ENCODE data around the gene KIF2B. TPM values are rescaled to one million over a fixed set of nuclear protein-coding genes. Genes with fewer than 3 reads are reported as not detected.

KIF2B gene
- total RNA-seq, 1 experiment from 2014 or later, result not detected

DNA sequence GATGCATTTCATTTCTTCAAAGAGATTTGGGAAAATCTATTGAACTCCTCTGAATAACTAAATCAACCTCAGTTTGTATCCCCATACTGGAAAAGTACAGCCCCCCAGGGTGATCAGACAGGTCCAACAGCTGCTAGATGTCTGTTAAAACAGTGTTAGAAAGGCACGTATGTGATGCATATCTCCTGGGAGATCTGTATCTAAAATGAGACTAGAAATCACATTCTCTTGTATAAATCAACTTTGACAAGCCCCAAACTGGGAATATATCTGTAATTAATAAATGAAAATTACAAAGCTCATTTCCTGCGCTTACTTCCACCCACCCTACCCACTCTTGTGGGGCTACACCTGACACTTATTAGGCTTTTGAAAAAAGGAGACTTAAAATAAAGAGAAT lies 3.8 kb upstream of the KIF2B start:
- no peak overlapping the region for H2BK15ac ChIP-seq (ENCODE audit: low read depth, low read length)
- H3K56ac ChIP-seq (ENCODE audit: insufficient read length, low read depth, low read length), result no peak overlapping the region
- Mint-ChIP-seq H3K27ac (no peak overlapping the region), H3K9me3 (peaks cover 5 to 8% of the 10 kb centered on the region in 2 experiments; a peak in 4 of 5 replicates), H3K4me1 (peaks cover 0 to 2% of the 10 kb centered on the region in 2 experiments; a peak in 1 of 4 replicates), H3K36me3 (ENCODE audit: insufficient read depth in 1 of 3, low read depth in 3 of 3) (peaks cover 0 to 17% (median 8%) of the 10 kb centered on the region in 3 experiments; a peak in 5 of 7 replicates), H3K4me3 (no peak overlapping the region), H3K27me3 (ENCODE audit: low read depth) (no peaks in the 10 kb centered on the region)
- no peak overlapping the region for H4K8ac ChIP-seq (replicated peaks; ENCODE audit: insufficient read length, low read depth, low read length)
- no peak overlapping the region for H4K91ac ChIP-seq (ENCODE audit: insufficient read length, low read depth, low read length)
- no peak overlapping the region for H3K9ac ChIP-seq (ENCODE audit: extremely low read depth, insufficient read length, low read length)
- no peaks in the 10 kb centered on the region for H3K27me3 ChIP-seq (ENCODE audit: insufficient read depth, low read length)
- H2AFZ ChIP-seq (ENCODE audit: low read length), result no peak overlapping the region
- no peak overlapping the region for H3K27ac ChIP-seq (ENCODE audit: insufficient read length, low read depth, low read length)
- H2BK12ac ChIP-seq (ENCODE audit: insufficient read length, low read depth, low read length), result no peak overlapping the region
- H3K18ac ChIP-seq (ENCODE audit: insufficient read length, low read depth, low read length), result no peak overlapping the region
- H3K4me1 ChIP-seq (ENCODE audit: insufficient read depth, low read length), result no peaks in the 10 kb centered on the region
- TF ChIP-seq, protein P1, sequence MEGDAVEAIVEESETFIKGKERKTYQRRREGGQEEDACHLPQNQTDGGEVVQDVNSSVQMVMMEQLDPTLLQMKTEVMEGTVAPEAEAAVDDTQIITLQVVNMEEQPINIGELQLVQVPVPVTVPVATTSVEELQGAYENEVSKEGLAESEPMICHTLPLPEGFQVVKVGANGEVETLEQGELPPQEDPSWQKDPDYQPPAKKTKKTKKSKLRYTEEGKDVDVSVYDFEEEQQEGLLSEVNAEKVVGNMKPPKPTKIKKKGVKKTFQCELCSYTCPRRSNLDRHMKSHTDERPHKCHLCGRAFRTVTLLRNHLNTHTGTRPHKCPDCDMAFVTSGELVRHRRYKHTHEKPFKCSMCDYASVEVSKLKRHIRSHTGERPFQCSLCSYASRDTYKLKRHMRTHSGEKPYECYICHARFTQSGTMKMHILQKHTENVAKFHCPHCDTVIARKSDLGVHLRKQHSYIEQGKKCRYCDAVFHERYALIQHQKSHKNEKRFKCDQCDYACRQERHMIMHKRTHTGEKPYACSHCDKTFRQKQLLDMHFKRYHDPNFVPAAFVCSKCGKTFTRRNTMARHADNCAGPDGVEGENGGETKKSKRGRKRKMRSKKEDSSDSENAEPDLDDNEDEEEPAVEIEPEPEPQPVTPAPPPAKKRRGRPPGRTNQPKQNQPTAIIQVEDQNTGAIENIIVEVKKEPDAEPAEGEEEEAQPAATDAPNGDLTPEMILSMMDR (conservative IDR thresholded peaks at IDR 0.05), result no peak
- WGBS (ENCODE audit: extremely low coverage, insufficient read length, low lambda C conversion rate), result no CpG with 5 or more reads among the region's 2 CpGs
- no peak overlapping the region for H2BK120ac ChIP-seq (ENCODE audit: low read depth, low read length, poor library complexity, severe bottlenecking)
- H2BK5ac ChIP-seq (ENCODE audit: insufficient read length, low read length), result no peak overlapping the region
- H4K5ac ChIP-seq (ENCODE audit: insufficient read length, low read depth, low read length), result no peak overlapping the region
- no peak for DNase-seq
- H3K4me2 ChIP-seq (ENCODE audit: insufficient read depth, insufficient read length, low read length), result no peak overlapping the region
- H3K79me2 ChIP-seq (ENCODE audit: insufficient read depth, low read length), result no peaks in the 10 kb centered on the region
- H3K23ac ChIP-seq (ENCODE audit: insufficient read length, low read depth, low read length), result no peak overlapping the region
- no peak overlapping the region for H3K14ac ChIP-seq (ENCODE audit: insufficient read depth, low read length)
- H4K20me1 ChIP-seq (ENCODE audit: control insufficient read depth, insufficient read depth, insufficient read length), result no peaks in the 10 kb centered on the region
- H3K79me1 ChIP-seq (ENCODE audit: insufficient read depth, low read depth, low read length, poor library complexity, severe bottlenecking), result no peaks in the 10 kb centered on the region
- no peak overlapping the region for H2BK20ac ChIP-seq (ENCODE audit: low read depth, low read length, poor library complexity, severe bottlenecking)
- no peak overlapping the region for H3K4ac ChIP-seq (ENCODE audit: low read depth, low read length)
- no peaks in the 10 kb centered on the region for H3K23me2 ChIP-seq (ENCODE audit: insufficient read length, low read depth, low read length, poor library complexity, severe bottlenecking)
- H2AK5ac ChIP-seq (ENCODE audit: insufficient read length, low read length), result no peak overlapping the region
- H3T11ph ChIP-seq (ENCODE audit: low read length), result no peak overlapping the region
- no peaks in the 10 kb centered on the region for H3K9me3 ChIP-seq (ENCODE audit: control insufficient read depth, low read depth, low read length)
